HepG2 (cell line): ENCODE results near the gene CPEB2. TPM values are rescaled to one million over a fixed set of nuclear protein-coding genes. Genes with fewer than 3 reads are reported as not detected.
A peak's percentile ranks its signal among the peaks of the same experiment; 100 is the strongest.

Experiments
- GATA4 ChIP-seq: sonication (generic); IDR thresholded peaks from 2 replicates; pipeline ENCODE4 v1.6.1; 2016; ENCODE audit warnings: antibody characterized with exemption, low read depth, borderline replicate concordance
- KAT2B ChIP-seq: fragments of 150-350 bp; IDR thresholded peaks from 2 replicates; pipeline ENCODE4 v1.6.1; 2014; ENCODE audit warnings: low read depth, low read length, borderline replicate concordance
- MIER2 ChIP-seq: IDR thresholded peaks from 2 replicates; pipeline ENCODE4 v1.6.1; 2016; ENCODE audit warnings: missing biosample characterization, missing genetic modification reagents
- RARA ChIP-seq: IDR thresholded peaks from 2 replicates; pipeline ENCODE4 v1.6.1; 2016; ENCODE audit warnings: missing genetic modification reagents, missing compliant biosample characterization
- SCMH1 ChIP-seq: sonication (generic); formaldehyde crosslinking; IDR thresholded peaks from 2 replicates; pipeline ENCODE4 v1.9.0; 2021; ENCODE audit warnings: missing genetic modification reagents, mild to moderate bottlenecking, borderline replicate concordance
- TCF7 ChIP-seq: sonication (generic); IDR thresholded peaks from 2 replicates; pipeline ENCODE4 v1.6.1; 2016; ENCODE audit warnings: antibody characterized with exemption, low read depth
- ZNF256 ChIP-seq: sonication (generic); formaldehyde crosslinking; conservative IDR thresholded peaks from 2 replicates; pipeline ENCODE4 v1.4.0; 2020; ENCODE audit warnings: missing genetic modification reagents
- ZNF264 ChIP-seq: sonication (generic); formaldehyde crosslinking; IDR thresholded peaks from 2 replicates; pipeline ENCODE4 v1.4.0; 2020; ENCODE audit warnings: missing genetic modification reagents
- ZNF547 ChIP-seq: sonication (generic); formaldehyde crosslinking; IDR thresholded peaks from 2 replicates; pipeline ENCODE4 v1.5.1; 2020; ENCODE audit warnings: mild to moderate bottlenecking, missing genetic modification reagents
- ZNF660 ChIP-seq: sonication (generic); formaldehyde crosslinking; IDR thresholded peaks from 2 replicates; pipeline ENCODE4 v1.5.1; 2020; ENCODE audit warnings: mild to moderate bottlenecking, low read depth, missing genetic modification reagents, borderline replicate concordance
- ZNF7 ChIP-seq: IDR thresholded peaks from 2 replicates; pipeline ENCODE4 v1.6.1; 2016; ENCODE audit warnings: missing biosample characterization, missing genetic modification reagents
- ZNF709 ChIP-seq: sonication (generic); formaldehyde crosslinking; IDR thresholded peaks from 2 replicates; pipeline ENCODE4 v1.5.0; 2020; ENCODE audit warnings: mild to moderate bottlenecking, missing genetic modification reagents
- polyA plus RNA-seq, 8 experiments: library from polyadenylated mRNA; depleted of rRNA in 3 of 8; stranded (reverse) in 7 of 8; unstranded in 1 of 8; fragments of >200 nt; fragmentation: Illumina TruSeq in 4 of 8; extraction: Trizol in 4 of 8; gene quantifications; 2 replicates each; pipeline versions ENCODE4 v1.2.1 to v1.2.3, GENCODE V29; 2011 to 2016; ENCODE audit warnings: low read depth in 4 of 8, missing spikeins in 1 of 8, mixed read lengths in 1 of 8; ENCODE audit not compliant: insufficient read depth in 1 of 8
- total RNA-seq, 5 experiments: library from RNA; depleted of rRNA; stranded (reverse); fragments of >200 nt; fragmentation: Illumina TruSeq; extraction: Trizol; gene quantifications; 2 replicates each; pipeline ENCODE4 v1.2.3, GENCODE V29; 2016; ENCODE audit warnings: low read depth in 1 of 5
- TF ChIP-seq, protein P1 (sequence below): IDR thresholded peaks from 2 replicates; pipeline ENCODE4 v1.6.1; 2016; ENCODE audit warnings: missing compliant biosample characterization, missing genetic modification reagents, borderline replicate concordance
- TF ChIP-seq, protein P2 (sequence below): fragments of 450-650 bp; IDR thresholded peaks from 2 replicates; pipeline ENCODE4 v1.6.1; 2016
- TF ChIP-seq, protein P3 (sequence below): sonication (generic); formaldehyde crosslinking; IDR thresholded peaks from 2 replicates; pipeline ENCODE4 v1.4.0; 2020; ENCODE audit warnings: mild to moderate bottlenecking, missing genetic modification reagents, borderline replicate concordance
- TF ChIP-seq, protein P4 (sequence below): sonication (generic); formaldehyde crosslinking; IDR thresholded peaks from 2 replicates; pipeline ENCODE4 v1.5.0; 2020; ENCODE audit warnings: missing genetic modification reagents

Gene CPEB2
- total and polyA plus RNA-seq, 2 of the 13 experiments (the other 11 are each of a cell fraction or from before 2014, with no cell fraction given), result 2.0 to 2.5 TPM

DNA sequence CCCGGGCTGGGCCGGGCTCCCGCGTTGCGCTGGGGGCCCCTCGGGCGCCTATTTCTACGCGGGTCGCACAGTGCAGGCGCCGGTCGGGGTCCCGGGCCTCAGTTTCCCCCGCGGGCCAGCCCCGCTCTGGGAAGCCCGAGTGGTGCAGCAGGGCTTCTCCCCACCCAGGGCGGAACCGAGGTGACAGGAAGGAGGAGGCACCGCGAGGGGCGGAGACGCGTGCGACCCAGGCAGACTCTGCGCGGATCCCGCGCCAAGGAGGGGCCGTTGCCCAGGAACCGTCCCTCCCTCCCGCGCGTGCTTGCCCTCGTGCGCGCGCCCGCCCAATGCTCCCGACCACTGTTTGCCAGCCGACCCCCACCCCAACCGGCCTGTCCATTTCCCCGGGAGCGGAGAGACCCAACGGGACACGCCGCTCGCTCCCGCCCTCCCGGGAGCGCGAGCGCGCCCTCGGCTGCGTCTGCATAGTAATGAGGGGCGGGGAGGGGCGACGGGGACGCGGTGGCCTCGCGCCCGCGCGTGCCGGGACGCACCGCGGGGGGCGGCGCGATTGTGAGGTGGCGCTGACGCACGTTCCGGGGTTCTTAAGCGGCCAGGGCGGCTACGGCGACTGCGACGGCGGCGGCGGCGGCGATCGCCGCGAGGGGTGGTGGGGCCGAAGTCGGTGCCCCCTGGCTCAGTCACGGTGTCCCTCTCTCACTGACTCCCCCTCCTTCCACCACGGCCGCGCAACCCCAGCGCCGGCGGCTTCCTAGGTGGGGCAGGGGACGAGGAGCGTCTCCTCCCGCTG is at the start of gene CPEB2 (continued):
- TF ChIP-seq ZNF660 (CRISPR knock-in tag), result no peak
- no peak for TF ChIP-seq MIER2
- no peak for TF ChIP-seq SCMH1 (CRISPR knock-in tag)
- no peak for TF ChIP-seq KAT2B
- TF ChIP-seq, protein P1, sequence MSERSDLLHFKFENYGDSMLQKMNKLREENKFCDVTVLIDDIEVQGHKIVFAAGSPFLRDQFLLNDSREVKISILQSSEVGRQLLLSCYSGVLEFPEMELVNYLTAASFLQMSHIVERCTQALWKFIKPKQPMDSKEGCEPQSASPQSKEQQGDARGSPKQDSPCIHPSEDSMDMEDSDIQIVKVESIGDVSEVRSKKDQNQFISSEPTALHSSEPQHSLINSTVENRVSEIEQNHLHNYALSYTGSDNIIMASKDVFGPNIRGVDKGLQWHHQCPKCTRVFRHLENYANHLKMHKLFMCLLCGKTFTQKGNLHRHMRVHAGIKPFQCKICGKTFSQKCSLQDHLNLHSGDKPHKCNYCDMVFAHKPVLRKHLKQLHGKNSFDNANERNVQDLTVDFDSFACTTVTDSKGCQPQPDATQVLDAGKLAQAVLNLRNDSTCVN (CRISPR knock-in tag), result no peak; the same call in 1 of the 2 replicates
- no peak for TF ChIP-seq TCF7
- 0 out of 2 replicates have a peak, but pooled peaks have one; percentile 8 for TF ChIP-seq GATA4
- no peak for TF ChIP-seq ZNF7 (CRISPR knock-in tag)
- TF ChIP-seq RARA (CRISPR knock-in tag), result 0 out of 2 replicates have a peak, but pooled peaks have one; percentile 5
- 0 out of 2 replicates have a peak, but pooled peaks have one; percentile 37 for TF ChIP-seq ZNF547 (CRISPR knock-in tag)
- TF ChIP-seq, protein P2, sequence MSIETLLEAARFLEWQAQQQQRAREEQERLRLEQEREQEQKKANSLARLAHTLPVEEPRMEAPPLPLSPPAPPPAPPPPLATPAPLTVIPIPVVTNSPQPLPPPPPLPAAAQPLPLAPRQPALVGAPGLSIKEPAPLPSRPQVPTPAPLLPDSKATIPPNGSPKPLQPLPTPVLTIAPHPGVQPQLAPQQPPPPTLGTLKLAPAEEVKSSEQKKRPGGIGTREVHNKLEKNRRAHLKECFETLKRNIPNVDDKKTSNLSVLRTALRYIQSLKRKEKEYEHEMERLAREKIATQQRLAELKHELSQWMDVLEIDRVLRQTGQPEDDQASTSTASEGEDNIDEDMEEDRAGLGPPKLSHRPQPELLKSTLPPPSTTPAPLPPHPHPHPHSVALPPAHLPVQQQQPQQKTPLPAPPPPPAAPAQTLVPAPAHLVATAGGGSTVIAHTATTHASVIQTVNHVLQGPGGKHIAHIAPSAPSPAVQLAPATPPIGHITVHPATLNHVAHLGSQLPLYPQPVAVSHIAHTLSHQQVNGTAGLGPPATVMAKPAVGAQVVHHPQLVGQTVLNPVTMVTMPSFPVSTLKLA, result peak; percentile 70
- no peak for TF ChIP-seq ZNF256 (CRISPR knock-in tag)
- TF ChIP-seq, protein P3, sequence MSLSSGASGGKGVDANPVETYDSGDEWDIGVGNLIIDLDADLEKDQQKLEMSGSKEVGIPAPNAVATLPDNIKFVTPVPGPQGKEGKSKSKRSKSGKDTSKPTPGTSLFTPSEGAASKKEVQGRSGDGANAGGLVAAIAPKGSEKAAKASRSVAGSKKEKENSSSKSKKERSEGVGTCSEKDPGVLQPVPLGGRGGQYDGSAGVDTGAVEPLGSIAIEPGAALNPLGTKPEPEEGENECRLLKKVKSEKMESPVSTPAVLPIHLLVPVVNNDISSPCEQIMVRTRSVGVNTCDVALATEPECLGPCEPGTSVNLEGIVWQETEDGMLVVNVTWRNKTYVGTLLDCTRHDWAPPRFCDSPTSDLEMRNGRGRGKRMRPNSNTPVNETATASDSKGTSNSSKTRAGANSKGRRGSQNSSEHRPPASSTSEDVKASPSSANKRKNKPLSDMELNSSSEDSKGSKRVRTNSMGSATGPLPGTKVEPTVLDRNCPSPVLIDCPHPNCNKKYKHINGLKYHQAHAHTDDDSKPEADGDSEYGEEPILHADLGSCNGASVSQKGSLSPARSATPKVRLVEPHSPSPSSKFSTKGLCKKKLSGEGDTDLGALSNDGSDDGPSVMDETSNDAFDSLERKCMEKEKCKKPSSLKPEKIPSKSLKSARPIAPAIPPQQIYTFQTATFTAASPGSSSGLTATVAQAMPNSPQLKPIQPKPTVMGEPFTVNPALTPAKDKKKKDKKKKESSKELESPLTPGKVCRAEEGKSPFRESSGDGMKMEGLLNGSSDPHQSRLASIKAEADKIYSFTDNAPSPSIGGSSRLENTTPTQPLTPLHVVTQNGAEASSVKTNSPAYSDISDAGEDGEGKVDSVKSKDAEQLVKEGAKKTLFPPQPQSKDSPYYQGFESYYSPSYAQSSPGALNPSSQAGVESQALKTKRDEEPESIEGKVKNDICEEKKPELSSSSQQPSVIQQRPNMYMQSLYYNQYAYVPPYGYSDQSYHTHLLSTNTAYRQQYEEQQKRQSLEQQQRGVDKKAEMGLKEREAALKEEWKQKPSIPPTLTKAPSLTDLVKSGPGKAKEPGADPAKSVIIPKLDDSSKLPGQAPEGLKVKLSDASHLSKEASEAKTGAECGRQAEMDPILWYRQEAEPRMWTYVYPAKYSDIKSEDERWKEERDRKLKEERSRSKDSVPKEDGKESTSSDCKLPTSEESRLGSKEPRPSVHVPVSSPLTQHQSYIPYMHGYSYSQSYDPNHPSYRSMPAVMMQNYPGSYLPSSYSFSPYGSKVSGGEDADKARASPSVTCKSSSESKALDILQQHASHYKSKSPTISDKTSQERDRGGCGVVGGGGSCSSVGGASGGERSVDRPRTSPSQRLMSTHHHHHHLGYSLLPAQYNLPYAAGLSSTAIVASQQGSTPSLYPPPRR (CRISPR knock-in tag), result 0 out of 2 replicates have a peak, but pooled peaks have one; percentile 37
- peak; percentile 88 for TF ChIP-seq ZNF709
- TF ChIP-seq, protein P4, sequence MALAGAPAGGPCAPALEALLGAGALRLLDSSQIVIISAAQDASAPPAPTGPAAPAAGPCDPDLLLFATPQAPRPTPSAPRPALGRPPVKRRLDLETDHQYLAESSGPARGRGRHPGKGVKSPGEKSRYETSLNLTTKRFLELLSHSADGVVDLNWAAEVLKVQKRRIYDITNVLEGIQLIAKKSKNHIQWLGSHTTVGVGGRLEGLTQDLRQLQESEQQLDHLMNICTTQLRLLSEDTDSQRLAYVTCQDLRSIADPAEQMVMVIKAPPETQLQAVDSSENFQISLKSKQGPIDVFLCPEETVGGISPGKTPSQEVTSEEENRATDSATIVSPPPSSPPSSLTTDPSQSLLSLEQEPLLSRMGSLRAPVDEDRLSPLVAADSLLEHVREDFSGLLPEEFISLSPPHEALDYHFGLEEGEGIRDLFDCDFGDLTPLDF (CRISPR knock-in tag), result peak; percentile 69
- TF ChIP-seq ZNF264 (CRISPR knock-in tag), result 0 out of 2 replicates have a peak, but pooled peaks have one; percentile 34
